ENCODE measurements around the gene OR8B2. TPM values are rescaled to one million over a fixed set of nuclear protein-coding genes. Genes with fewer than 3 reads are reported as not detected.

Gene OR8B2, protein sequence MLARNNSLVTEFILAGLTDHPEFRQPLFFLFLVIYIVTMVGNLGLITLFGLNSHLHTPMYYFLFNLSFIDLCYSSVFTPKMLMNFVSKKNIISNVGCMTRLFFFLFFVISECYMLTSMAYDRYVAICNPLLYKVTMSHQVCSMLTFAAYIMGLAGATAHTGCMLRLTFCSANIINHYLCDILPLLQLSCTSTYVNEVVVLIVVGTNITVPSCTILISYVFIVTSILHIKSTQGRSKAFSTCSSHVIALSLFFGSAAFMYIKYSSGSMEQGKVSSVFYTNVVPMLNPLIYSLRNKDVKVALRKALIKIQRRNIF
- not detected for total RNA-seq

DNA sequence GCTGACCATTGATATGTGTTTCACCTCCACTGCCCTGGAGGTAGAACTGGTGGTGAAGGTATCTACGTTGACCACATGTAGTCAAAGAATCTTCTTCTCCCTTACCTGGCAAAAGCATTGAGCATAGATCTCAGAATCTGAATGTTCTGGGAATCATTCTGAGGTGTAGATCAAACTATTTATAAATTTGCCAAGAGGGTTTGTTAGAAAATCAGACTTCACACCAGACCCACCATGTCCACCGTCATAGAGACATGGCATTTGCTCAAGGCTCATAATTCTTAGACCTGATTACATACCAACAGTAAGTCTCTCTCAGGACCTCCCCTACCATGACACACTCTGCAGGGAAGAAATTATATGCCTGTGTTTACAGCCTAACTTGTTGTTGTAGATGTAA is at the start of gene OR8B2:
Gene OR8B2 (minus strand): TSS at position 101 of the 400 bp plus-strand sequence. CDS start 1,156 bp downstream, outside the sequence.
- Histone ChIP-seq H3K27ac (replicated peaks in 1 of 4) (no peak within 1 kb of the TSS), H3K4me3 (no peak within 1 kb of the TSS), H3K4me1 (no peaks in the 10 kb centered on the region), H3K27me3 (no peaks in the 10 kb centered on the region), H3K36me3 (no peaks in the 10 kb centered on the region), H3K9me3 (no peaks in the 10 kb centered on the region)
- intact Hi-C loops (cut with DNase I): no loop called here
- WGBS: 85% methylated on average over 2 of the region's 2 CpGs
- no peak for DNase-seq (ENCODE audit: extremely low spot score)
- TF ChIP-seq POLR2A (IDR thresholded peaks at IDR 0.05; ENCODE audit: low read depth) (no peak), CTCF (IDR thresholded peaks at IDR 0.05) (no peak), EP300 (IDR thresholded peaks at IDR 0.05) (no peak)

GRCh38 chr11:124429599-124429998 is 45.3 kb upstream of the OR8B2 start:
- no peak overlapping the region for H3K27ac ChIP-seq (replicated peaks in 1 of 4)
- no peaks in the 10 kb centered on the region for H3K27me3 ChIP-seq
- no peaks in the 10 kb centered on the region for H3K36me3 ChIP-seq
- TF ChIP-seq POLR2A (IDR thresholded peaks at IDR 0.05; ENCODE audit: low read depth) (no peak), POLR2AphosphoS5 (IDR thresholded peaks at IDR 0.05) (no peak), CTCF (IDR thresholded peaks at IDR 0.05) (no peak), EP300 (IDR thresholded peaks at IDR 0.05) (no peak)
- H3K4me1 ChIP-seq: no peaks in the 10 kb centered on the region
- 62% methylated on average over 2 of the region's 2 CpGs for WGBS
- intact Hi-C loops (cut with DNase I): no loop called here
- DNase-seq (ENCODE audit: extremely low spot score): no peak
- no peak overlapping the region for H3K4me3 ChIP-seq
- peaks cover 0 to 8% (median 4%) of the 10 kb centered on the region in 4 donors for H3K9me3 ChIP-seq

- H3K4me1 ChIP-seq: no peaks in the 10 kb centered on the region
- intact Hi-C loops (cut with DNase I): loop anchor here (5.0 kb wide), 1 partner anchor 158 kb away; no protein-coding TSS in a partner anchor
- H3K27ac ChIP-seq (replicated peaks in 1 of 4): no peak within 1 kb of the TSS
- H3K4me3 ChIP-seq: no peak within 1 kb of the TSS
- no peaks in the 10 kb centered on the region for H3K9me3 ChIP-seq
- peaks cover 0 to 19% (median 0%) of the 10 kb centered on the region in 4 donors for H3K27me3 ChIP-seq
- 85% methylated on average over 2 of the region's 2 CpGs for WGBS
- no peaks in the 10 kb centered on the region for H3K36me3 ChIP-seq
- TF ChIP-seq POLR2A (IDR thresholded peaks at IDR 0.05; ENCODE audit: low read depth) (no peak), POLR2AphosphoS5 (IDR thresholded peaks at IDR 0.05) (no peak), CTCF (IDR thresholded peaks at IDR 0.05) (no peak), EP300 (IDR thresholded peaks at IDR 0.05) (no peak)
- DNase-seq (ENCODE audit: extremely low spot score): peak; percentile 80
Observed at GRCh38 chr11:124424384-124424921, 40.2 kb upstream of the OR8B2 start, which contains the start of gene OR8B4. Gene OR8B4, minus strand, starts transcription at chr11:124424871. Its CDS starts 0 bp downstream, at chr11:124424871.

GRCh38 chr11:124421043-124421442 is 36.7 kb upstream of the OR8B2 start:
- Histone ChIP-seq H3K4me1 (no peaks in the 10 kb centered on the region), H3K4me3 (no peak overlapping the region), H3K27me3 (peaks cover 0 to 20% (median 0%) of the 10 kb centered on the region in 4 donors), H3K9me3 (no peaks in the 10 kb centered on the region), H3K27ac (replicated peaks in 1 of 4) (no peak overlapping the region), H3K36me3 (no peaks in the 10 kb centered on the region)
- no peak for DNase-seq (ENCODE audit: extremely low spot score)
- TF ChIP-seq POLR2A (IDR thresholded peaks at IDR 0.05; ENCODE audit: low read depth): no peak
- no peak for TF ChIP-seq EP300 (IDR thresholded peaks at IDR 0.05)
- no peak for TF ChIP-seq POLR2AphosphoS5 (IDR thresholded peaks at IDR 0.05)
- TF ChIP-seq CTCF (IDR thresholded peaks at IDR 0.05): no peak
- intact Hi-C loops (cut with DNase I): loop anchor here (5.0 kb wide), 1 partner anchor 161 kb away; no protein-coding TSS in a partner anchor
- WGBS: 63% methylated on average over 4 of the region's 4 CpGs
